Adrenal gland (tissue), 12 donors: Measurements from ENCODE around the gene FOSL1. TPM values are rescaled to one million over a fixed set of nuclear protein-coding genes. Genes with fewer than 3 reads are reported as not detected.
A peak's percentile ranks its signal among the peaks of the same experiment; 100 is the strongest.

Source experiments
- DNase-seq, 7 donors: peaks; one replicate each; pipeline ENCODE4 v3.0.0-alpha.2; 2019 to 2020
- H3K27ac ChIP-seq, 5 donors: fragments of 200-600 bp; sonication (generic) in 4 of 5; 1 replicate in 3 of 5; 2 replicates in 2 of 5; pipeline versions ENCODE4 v1.5.1 to v1.8.0; 2016 to 2020; ENCODE audit warnings: mild to moderate bottlenecking in 1 of 5
- H3K27me3 ChIP-seq: fragments of 200-600 bp; 2 replicates; pipeline ENCODE4 v1.8.0; 2021
- H3K36me3 ChIP-seq, 2 donors: fragments of 200-600 bp; replicated peaks in 1 of 2; 1 replicate in 1 of 2; 2 replicates in 1 of 2; pipeline versions ENCODE4 v1.5.1 to v1.8.0; 2018 to 2022
- H3K4me1 ChIP-seq, 2 donors: fragments of 200-600 bp; replicated peaks in 1 of 2; 1 replicate in 1 of 2; 2 replicates in 1 of 2; pipeline versions ENCODE4 v1.5.1 to v1.8.0; 2018 to 2021
- H3K4me3 ChIP-seq, 4 donors: fragments of 200-600 bp; sonication (generic) in 3 of 4; one replicate each; pipeline ENCODE4 v1.5.1; 2016 to 2018
- H3K9me3 ChIP-seq, 3 donors: fragments of 200-600 bp; sonication (generic) in 1 of 3; replicated peaks in 1 of 3; 1 replicate in 2 of 3; 2 replicates in 1 of 3; pipeline versions ENCODE4 v1.5.1 to v1.8.0; 2016 to 2021
- POLR2A ChIP-seq, 2 donors: fragments of 450-650 bp; IDR thresholded peaks; one replicate each; pipeline ENCODE4 v1.6.1; 2017; ENCODE audit warnings: antibody characterized with exemption in 2 of 2, mild to moderate bottlenecking in 2 of 2, moderate library complexity in 1 of 2
- WGBS, 4 donors: extraction: QIAGEN DNeasy Blood & Tissue Kit in 2 of 4; methylation state at CpG; one replicate each; pipeline versions ENCODE4 v1.1.5 to v1.1.7; 2013 to 2017; 5-methylcytosine and 5-hydroxymethylcytosine counted together
- intact Hi-C, 2 donors: fragments of 100-400 bp; cut with DNase I; formaldehyde crosslinking; loops; one replicate each; pipeline versions ENCODE4 v1.14.1 to v1.15.0; 2022 to 2023
- polyA plus RNA-seq, 3 donors: library from polyadenylated mRNA; stranded (reverse); fragments of 200-250 nt in 2 of 3; fragments of 350-450 nt in 1 of 3; fragmentation: Illumina TruSeq in 1 of 3; extraction: RNeasy Lipid Tissue Mini Kit (QIAGEN cat#74804) in 1 of 3; gene quantifications; one replicate each; pipeline ENCODE4 v1.2.3, GENCODE V29; 2013 to 2014
- total RNA-seq, 9 donors: library from RNA; depleted of rRNA in 4 of 9; stranded (reverse); fragments of >200 nt in 4 of 9; fragments of 120-200 nt in 1 of 9; fragmentation: NEBNext Ultra II Directional in 1 of 9; extraction: Animal tissue kit (Norgen Biotek cat#: 25700) in 1 of 9; gene quantifications; one replicate each; pipeline versions ENCODE4 v1.1.0 to v1.2.4, GENCODE V29; 2013 to 2023
- TF ChIP-seq, protein P1 (sequence below), 6 experiments: fragments of 450-650 bp in 4 of 6; fragments of 200-600 bp in 2 of 6; sonication (generic) in 1 of 6; IDR thresholded peaks; 1 replicate in 5 of 6; 2 replicates in 1 of 6; pipeline versions ENCODE4 v1.5.1 to v1.8.0; 2016 to 2021; ENCODE audit warnings: antibody characterized with exemption in 6 of 6, mild to moderate bottlenecking in 2 of 6, moderate library complexity in 1 of 6
- donor health status: healthy with polysubstance abuse.
- donor health status: Bipolar disorder and iron deficiency.
- donor health status: DM: yes; HTN: yes; CAD: no.
- donor health status: DM: no; HTN: no; CAD: no.
- donor health status: DM: no; HTN: no; CAD: no.
- donor health status: DM: yes; HTN: yes; CAD: no.

FOSL1 gene
- total and polyA plus RNA-seq, 12 donors: 2.7 to 34.4 (median 5.4) TPM

DNA sequence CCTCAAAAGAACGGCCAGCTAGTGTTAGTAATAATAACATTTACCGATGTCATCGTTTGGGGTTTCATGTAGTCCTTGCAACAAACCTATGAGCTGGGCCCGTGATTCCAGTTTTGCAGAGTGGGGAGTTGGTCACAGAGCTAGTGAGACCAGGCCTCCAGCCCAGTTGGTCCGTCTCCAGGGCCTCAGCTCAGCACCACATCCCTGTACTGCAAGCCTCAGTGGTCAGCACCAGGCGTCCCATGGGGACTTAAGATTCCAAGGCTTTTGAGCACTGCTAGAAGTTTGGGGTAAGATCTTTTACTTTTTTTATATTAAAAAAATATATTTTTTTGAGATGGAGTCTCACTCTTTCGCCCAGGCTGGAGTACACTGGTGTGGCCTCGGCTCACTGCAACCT lies 44.0 kb upstream of the FOSL1 start:
- Histone ChIP-seq H3K4me3 (no peak overlapping the region), H3K36me3 (no peaks in the 10 kb centered on the region), H3K27ac (no peak overlapping the region), H3K27me3 (no peaks in the 10 kb centered on the region), H3K9me3 (no peaks in the 10 kb centered on the region), H3K4me1 (no peaks in the 10 kb centered on the region)
- no peak for DNase-seq
- intact Hi-C loops: no loop called here
- WGBS, 4 donors: 88 to 93% (median 90%) methylated on average over 8 of the region's 8 CpGs
- no peak for TF ChIP-seq POLR2A (IDR thresholded peaks at IDR 0.05)
- TF ChIP-seq, protein P1, sequence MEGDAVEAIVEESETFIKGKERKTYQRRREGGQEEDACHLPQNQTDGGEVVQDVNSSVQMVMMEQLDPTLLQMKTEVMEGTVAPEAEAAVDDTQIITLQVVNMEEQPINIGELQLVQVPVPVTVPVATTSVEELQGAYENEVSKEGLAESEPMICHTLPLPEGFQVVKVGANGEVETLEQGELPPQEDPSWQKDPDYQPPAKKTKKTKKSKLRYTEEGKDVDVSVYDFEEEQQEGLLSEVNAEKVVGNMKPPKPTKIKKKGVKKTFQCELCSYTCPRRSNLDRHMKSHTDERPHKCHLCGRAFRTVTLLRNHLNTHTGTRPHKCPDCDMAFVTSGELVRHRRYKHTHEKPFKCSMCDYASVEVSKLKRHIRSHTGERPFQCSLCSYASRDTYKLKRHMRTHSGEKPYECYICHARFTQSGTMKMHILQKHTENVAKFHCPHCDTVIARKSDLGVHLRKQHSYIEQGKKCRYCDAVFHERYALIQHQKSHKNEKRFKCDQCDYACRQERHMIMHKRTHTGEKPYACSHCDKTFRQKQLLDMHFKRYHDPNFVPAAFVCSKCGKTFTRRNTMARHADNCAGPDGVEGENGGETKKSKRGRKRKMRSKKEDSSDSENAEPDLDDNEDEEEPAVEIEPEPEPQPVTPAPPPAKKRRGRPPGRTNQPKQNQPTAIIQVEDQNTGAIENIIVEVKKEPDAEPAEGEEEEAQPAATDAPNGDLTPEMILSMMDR (IDR thresholded peaks at IDR 0.05): no peak

DNA sequence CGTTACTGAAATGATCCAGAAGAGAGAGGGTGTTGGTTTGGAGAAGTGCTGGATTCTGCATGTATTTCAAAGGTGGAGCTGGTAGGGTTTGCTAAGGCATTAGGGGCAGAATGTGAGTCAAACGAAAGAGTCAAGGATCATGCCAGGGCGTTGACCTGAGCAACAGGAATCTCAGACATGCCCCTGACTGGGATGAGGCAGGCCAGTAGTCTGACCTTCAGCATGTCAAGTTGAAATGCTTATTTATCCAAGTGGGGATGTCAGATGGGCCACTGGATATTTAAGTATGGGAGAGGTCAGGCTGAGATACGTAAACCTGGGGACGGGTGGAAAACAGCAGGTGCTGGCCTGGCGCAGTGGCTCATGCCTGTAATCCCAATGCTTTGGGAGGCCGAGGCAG lies 42.3 kb upstream of the FOSL1 start:
- H3K9me3 ChIP-seq: no peaks in the 10 kb centered on the region
- peak in 3 of 7 donors; percentile 48 to 67 (median 57) for DNase-seq
- H3K4me3 ChIP-seq: no peak overlapping the region
- H3K27me3 ChIP-seq: no peaks in the 10 kb centered on the region
- no peak overlapping the region for H3K27ac ChIP-seq
- TF ChIP-seq, protein P1 (IDR thresholded peaks at IDR 0.05): no peak
- intact Hi-C loops: no loop called here
- no peaks in the 10 kb centered on the region for H3K36me3 ChIP-seq
- no peaks in the 10 kb centered on the region for H3K4me1 ChIP-seq
- WGBS, 4 donors: 60 to 73% (median 66%) methylated on average over 7 of the region's 7 CpGs

DNA sequence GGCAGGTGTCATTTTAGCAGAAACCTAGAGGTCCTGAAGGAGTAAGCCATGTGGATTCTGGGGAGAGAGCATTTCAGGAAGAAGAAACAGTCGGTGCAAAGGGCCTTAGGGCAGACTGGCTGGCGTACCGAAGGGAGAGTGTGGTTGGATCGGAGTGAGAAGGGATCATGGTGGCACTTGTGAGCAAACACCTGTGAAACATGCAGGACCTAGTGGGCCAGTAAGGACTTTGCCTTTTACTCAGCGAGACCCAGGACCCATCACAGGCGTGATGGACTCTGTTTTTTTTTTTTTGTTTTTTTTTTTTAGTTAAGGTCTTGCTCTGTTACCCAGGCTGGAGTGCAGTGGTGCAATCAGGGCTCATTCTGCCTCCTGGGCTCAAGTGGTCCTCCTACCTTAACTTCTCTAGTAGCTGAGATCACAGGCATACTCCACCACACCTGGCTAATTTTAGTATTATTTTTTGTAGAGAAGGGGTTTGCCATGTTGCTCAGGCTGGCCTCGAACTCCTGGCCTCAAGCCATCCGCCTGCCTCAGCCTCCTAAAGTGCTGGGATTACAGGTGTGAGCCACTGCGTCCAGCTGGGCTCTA lies 41.6 kb upstream of the FOSL1 start:
- no peaks in the 10 kb centered on the region for H3K9me3 ChIP-seq
- 71 to 78% (median 75%) methylated on average over 9 of the region's 9 CpGs for WGBS, 4 donors
- H3K36me3 ChIP-seq: no peaks in the 10 kb centered on the region
- no peak for TF ChIP-seq POLR2A (IDR thresholded peaks at IDR 0.05)
- TF ChIP-seq, protein P1 (IDR thresholded peaks at IDR 0.05): no peak
- intact Hi-C loops: no loop called here
- DNase-seq: no peak
- peak overlapping the region in 2 of 5 donors; percentile 40 to 81 for H3K27ac ChIP-seq
- H3K4me3 ChIP-seq: no peak overlapping the region
- no peaks in the 10 kb centered on the region for H3K27me3 ChIP-seq
- no peaks in the 10 kb centered on the region for H3K4me1 ChIP-seq

DNA sequence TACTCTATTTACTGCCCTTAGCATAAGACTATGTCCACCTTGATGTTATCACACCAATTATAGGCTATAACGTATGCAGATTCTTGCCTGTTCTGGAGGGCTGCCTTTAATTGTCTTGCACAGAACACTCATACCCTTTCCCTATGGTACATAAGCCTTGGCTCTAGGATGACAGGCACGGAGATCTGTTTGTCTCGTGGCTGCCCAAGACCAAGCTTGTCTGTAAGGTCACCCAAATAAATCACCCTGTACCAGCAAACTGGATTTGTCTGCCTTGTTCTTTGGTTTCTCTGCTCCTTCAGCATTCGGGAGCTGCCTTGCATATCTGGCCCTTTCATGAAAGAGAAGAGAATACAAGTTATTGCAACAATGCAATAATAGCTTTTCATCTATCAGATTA lies 37.6 kb upstream of the FOSL1 start:
- no peaks in the 10 kb centered on the region for H3K36me3 ChIP-seq
- no peaks in the 10 kb centered on the region for H3K27me3 ChIP-seq
- no peaks in the 10 kb centered on the region for H3K9me3 ChIP-seq
- H3K27ac ChIP-seq: no peak overlapping the region
- no peak for DNase-seq
- 25 to 39% (median 31%) methylated on average over 4 of the region's 4 CpGs for WGBS, 4 donors
- H3K4me1 ChIP-seq: no peaks in the 10 kb centered on the region
- no peak for TF ChIP-seq POLR2A (IDR thresholded peaks at IDR 0.05)
- TF ChIP-seq, protein P1 (IDR thresholded peaks at IDR 0.05): no peak
- intact Hi-C loops: no loop called here
- no peak overlapping the region for H3K4me3 ChIP-seq
